Heart left ventricle (tissue), 16 donors: ENCODE results near the gene OR11G2. TPM values are rescaled to one million over a fixed set of nuclear protein-coding genes. Genes with fewer than 3 reads are reported as not detected.
"Not testable (repeated sequence)": the region's sequence is repeated elsewhere in the genome, so short reads cannot be mapped to it uniquely, and the experiment has no call there.

Experiments used
- ATAC-seq, 4 donors: fragments of 200-7000 bp; cut with Tn5 transposase; one replicate each; pipeline ENCODE4 v1.9.1; 2020 to 2022; ENCODE audit warnings: moderate library complexity in 4 of 4, mild to moderate bottlenecking in 3 of 4, moderate number of reproducible peaks in 1 of 4
- DNase-seq, 5 donors: peaks; one replicate each; pipeline ENCODE4 v3.0.0-alpha.2; 2020
- H3K27ac ChIP-seq, 12 donors: fragments of 200-600 bp; sonication (generic) in 4 of 12; one replicate each; pipeline versions ENCODE4 v1.5.0 to v1.8.0; 2016 to 2022; ENCODE audit warnings: mild to moderate bottlenecking in 2 of 12
- H3K27me3 ChIP-seq, 9 donors: fragments of 200-600 bp; sonication (generic) in 2 of 9; one replicate each; pipeline versions ENCODE4 v1.5.1 to v1.8.0; 2016 to 2022; ENCODE audit warnings: mild to moderate bottlenecking in 3 of 9
- H3K36me3 ChIP-seq, 9 donors: fragments of 200-600 bp; sonication (generic) in 2 of 9; one replicate each; pipeline versions ENCODE4 v1.5.0 to v1.8.0; 2018 to 2022; ENCODE audit warnings: mild to moderate bottlenecking in 2 of 9
- H3K4me1 ChIP-seq, 12 donors: fragments of 200-600 bp; sonication (generic) in 4 of 12; one replicate each; pipeline versions ENCODE4 v1.5.0 to v1.8.0; 2016 to 2022; ENCODE audit warnings: mild to moderate bottlenecking in 3 of 12
- H3K4me3 ChIP-seq, 12 donors: fragments of 200-600 bp; sonication (generic) in 4 of 12; one replicate each; pipeline versions ENCODE4 v1.5.0 to v1.8.0; 2017 to 2022; ENCODE audit warnings: mild to moderate bottlenecking in 9 of 12, moderate library complexity in 4 of 12
- H3K9me3 ChIP-seq, 12 donors: fragments of 200-600 bp; sonication (generic) in 4 of 12; one replicate each; pipeline versions ENCODE4 v1.5.0 to v1.8.0; 2016 to 2022; ENCODE audit warnings: mild to moderate bottlenecking in 1 of 12
- CTCF ChIP-seq, 12 donors: fragments of 200-600 bp; sonication (generic) in 4 of 12; IDR thresholded peaks; one replicate each; pipeline versions ENCODE4 v1.5.0 to v1.8.0; 2018 to 2022; ENCODE audit warnings: antibody characterized with exemption in 12 of 12, mild to moderate bottlenecking in 5 of 12
- POLR2A ChIP-seq, 2 donors: fragments of 450-650 bp; IDR thresholded peaks; one replicate each; pipeline ENCODE4 v1.6.1; 2017; ENCODE audit warnings: antibody characterized with exemption in 2 of 2, mild to moderate bottlenecking in 2 of 2, moderate library complexity in 2 of 2
- WGBS, 4 donors: extraction: QIAGEN DNeasy Blood & Tissue Kit in 2 of 4; methylation state at CpG; one replicate each; pipeline versions ENCODE4 v1.1.5 to v1.1.7; 2013 to 2018; 5-methylcytosine and 5-hydroxymethylcytosine counted together
- intact Hi-C, 10 donors: fragments of 100-400 bp; cut with DNase I; formaldehyde crosslinking; loops; one replicate each; pipeline versions ENCODE4 v1.11.1 to v1.14.2; 2022
- polyA plus RNA-seq, 2 donors: library from polyadenylated mRNA; stranded (reverse); fragments of 200-250 nt; gene quantifications; one replicate each; pipeline ENCODE4 v1.2.3, GENCODE V29; 2013
- total RNA-seq, 9 donors: library from RNA; depleted of rRNA in 2 of 9; stranded (reverse); fragments of >200 nt in 2 of 9; fragmentation: NEBNext Ultra II Directional in 3 of 9; extraction: Animal tissue kit (Norgen Biotek cat#: 25700) in 3 of 9; gene quantifications; one replicate each; pipeline versions ENCODE4 v1.1.0 to v1.2.4, GENCODE V29; 2016 to 2023
- donor health status: ischemic (EF 13 %, LVEDD 7.1; RV severe dilation, severe dysfunction).
- donor health status: healthy with polysubstance abuse.
- donor health status: DM: no; HTN: yes; CAD: no.
- donor health status: DM: no; HTN: no; CAD: no.
- donor health status: ischemic (EF 25% LVEDD 6.9; RV normal size, moderate dysfunction).
- donor health status: ischemic (EF 25% LVEDD 5.7; RV mildly dilated, moderate dysfunction).
- donor health status: healthy.
- donor health status: DM: yes; HTN: yes; CAD: no.
- donor health status: ischemic (EF 35%, LVEDD 5.7; RV mildly dilated, moderate dysfunction).
- donor health status: nonischemic (EF 11% LVEDD 7.7; RV severe dilation, severe dysfunction).
- donor health status: DM: yes; HTN: yes; CAD: no.
- donor health status: PGD.
- donor health status: ischemic (EF 29% LVEDD 5.4; RV normal size, mild dysfunction).
- donor health status: nonischemic (EF 23%, LVEDD 6.1; RV moderate dilation, normal function).

OR11G2 gene
- total and polyA plus RNA-seq, 11 donors: not detected

- no peak for ATAC-seq
- H3K4me1 ChIP-seq: no peaks in the 10 kb centered on the region
- H3K9me3 ChIP-seq: no peaks in the 10 kb centered on the region
- TF ChIP-seq CTCF (IDR thresholded peaks at IDR 0.05) (no peak), POLR2A (IDR thresholded peaks at IDR 0.05) (no peak)
- peaks cover 0 to 5% (median 0%) of the 10 kb centered on the region in 9 donors for H3K27me3 ChIP-seq
- H3K36me3 ChIP-seq: no peaks in the 10 kb centered on the region
- 58 to 63% (median 59%) methylated on average over 5 of the region's 5 CpGs for WGBS, 4 donors
- intact Hi-C loops: no loop called here
- no peak overlapping the region for H3K27ac ChIP-seq
- DNase-seq: no peak
- H3K4me3 ChIP-seq: no peak overlapping the region
These were observed 8.3 kb downstream of the OR11G2 start for GRCh38 chr14:20198991-20199390.

- H3K27ac ChIP-seq: no peak overlapping the region
- H3K9me3 ChIP-seq: peaks cover 0 to 11% (median 0%) of the 10 kb centered on the region in 12 donors
- DNase-seq: no peak
- no peak overlapping the region for H3K4me3 ChIP-seq
- TF ChIP-seq CTCF (IDR thresholded peaks at IDR 0.05): no peak
- no peak for TF ChIP-seq POLR2A (IDR thresholded peaks at IDR 0.05)
- intact Hi-C loops: no loop called here
- no peaks in the 10 kb centered on the region for H3K4me1 ChIP-seq
- WGBS, 4 donors: 49 to 55% (median 52%) methylated on average over 3 of the region's 3 CpGs
- H3K36me3 ChIP-seq: no peaks in the 10 kb centered on the region
- peaks cover 0 to 5% (median 0%) of the 10 kb centered on the region in 9 donors for H3K27me3 ChIP-seq
- no peak for ATAC-seq
These were observed 14.0 kb downstream of the OR11G2 start for GRCh38 chr14:20204721-20205120.

GRCh38 chr14:20209595-20209994, 18.9 kb downstream of the OR11G2 start:
- Histone ChIP-seq H3K4me3 (no peak overlapping the region), H3K27me3 (no peaks in the 10 kb centered on the region), H3K9me3 (peaks cover 0 to 14% (median 0%) of the 10 kb centered on the region in 12 donors), H3K36me3 (no peaks in the 10 kb centered on the region), H3K4me1 (no peaks in the 10 kb centered on the region), H3K27ac (no peak overlapping the region)
- no peak for ATAC-seq
- 62 to 95% (median 84%) methylated on average over 2 of the region's 2 CpGs for WGBS, 4 donors
- DNase-seq: no peak
- intact Hi-C loops: no loop called here
- TF ChIP-seq CTCF (IDR thresholded peaks at IDR 0.05) (no peak), POLR2A (IDR thresholded peaks at IDR 0.05) (no peak)

GRCh38 chr14:20212406-20212805, 21.7 kb downstream of the OR11G2 start:
- DNase-seq, H3K36me3 ChIP-seq, ATAC-seq, H3K4me1 ChIP-seq, H3K27me3 ChIP-seq, H3K4me3 ChIP-seq, intact Hi-C loops, H3K27ac ChIP-seq: not testable (repeated sequence)
- H3K9me3 ChIP-seq: peaks cover 0 to 21% (median 0%) of the 10 kb centered on the region in 12 donors
- 75 to 89% methylated on average over 16 to 22 of the region's 28 CpGs; no CpG with 5 or more reads in 2 of the 4 donors for WGBS, 4 donors

- intact Hi-C loops: no loop called here
- TF ChIP-seq CTCF (IDR thresholded peaks at IDR 0.05): no peak
- Histone ChIP-seq H3K4me1 (no peaks in the 10 kb centered on the region), H3K9me3 (peaks cover 0 to 12% (median 0%) of the 10 kb centered on the region in 12 donors), H3K27ac (no peak overlapping the region), H3K36me3 (no peaks in the 10 kb centered on the region), H3K4me3 (no peak overlapping the region), H3K27me3 (no peaks in the 10 kb centered on the region)
- ATAC-seq (no peak), DNase-seq (no peak)
- 52 to 69% (median 54%) methylated on average over 2 of the region's 2 CpGs for WGBS, 4 donors
These were observed 24.5 kb downstream of the OR11G2 start for GRCh38 chr14:20215196-20215595.
